GM20000 (cell line): ENCODE measurements around the gene GRM7.

Experiments
- DNase-seq: peaks from one replicate; pipeline ENCODE4 v3.0.0; 2012; ENCODE audit warnings: low spot score
- CTCF ChIP-seq: IDR thresholded peaks from 2 replicates; pipeline ENCODE4 v1.5.1; 2012; ENCODE audit warnings: mild to moderate bottlenecking, control low read depth; ENCODE audit errors: extremely low read depth, missing control alignments

Gene GRM7

GRCh38 chr3:7400360-7400759 is 539.4 kb downstream of the GRM7 start:
- DNase-seq, result no peak
- TF ChIP-seq CTCF, result no peak

- DNase-seq, result no peak
- no peak for TF ChIP-seq CTCF
Observed at GRCh38 chr3:7401418-7401817, 540.5 kb downstream of the GRM7 start.

- no peak for DNase-seq
- TF ChIP-seq CTCF, result no peak
Observed at GRCh38 chr3:7407107-7407506, 546.2 kb downstream of the GRM7 start.

GRCh38 chr3:7410782-7411181 is 549.9 kb downstream of the GRM7 start:
- no peak for DNase-seq

GRCh38 chr3:7421065-7421464 is 560.1 kb downstream of the GRM7 start:
- no peak for DNase-seq
- TF ChIP-seq CTCF, result no peak

More at GRCh38 chr3:7410782-7411181, 549.9 kb downstream of the GRM7 start:
- TF ChIP-seq CTCF, result no peak

GRCh38 chr3:7423036-7423435 is 562.1 kb downstream of the GRM7 start:
- DNase-seq, result no peak
- TF ChIP-seq CTCF, result no peak

- no peak for DNase-seq
- TF ChIP-seq CTCF, result no peak
Observed at GRCh38 chr3:7423995-7424394, 563.1 kb downstream of the GRM7 start.
